GM12873 (cell line): Measurements from ENCODE around the gene WDR77.

Experiments
- TF ChIP-seq, protein P1 (sequence below): IDR thresholded peaks from 2 replicates; pipeline ENCODE4 v1.5.1; 2012; ENCODE audit warnings: low read depth, mild to moderate bottlenecking, moderate library complexity, low read length, control low read depth; ENCODE audit not compliant: insufficient read depth; ENCODE audit errors: missing control alignments

Gene WDR77

DNA sequence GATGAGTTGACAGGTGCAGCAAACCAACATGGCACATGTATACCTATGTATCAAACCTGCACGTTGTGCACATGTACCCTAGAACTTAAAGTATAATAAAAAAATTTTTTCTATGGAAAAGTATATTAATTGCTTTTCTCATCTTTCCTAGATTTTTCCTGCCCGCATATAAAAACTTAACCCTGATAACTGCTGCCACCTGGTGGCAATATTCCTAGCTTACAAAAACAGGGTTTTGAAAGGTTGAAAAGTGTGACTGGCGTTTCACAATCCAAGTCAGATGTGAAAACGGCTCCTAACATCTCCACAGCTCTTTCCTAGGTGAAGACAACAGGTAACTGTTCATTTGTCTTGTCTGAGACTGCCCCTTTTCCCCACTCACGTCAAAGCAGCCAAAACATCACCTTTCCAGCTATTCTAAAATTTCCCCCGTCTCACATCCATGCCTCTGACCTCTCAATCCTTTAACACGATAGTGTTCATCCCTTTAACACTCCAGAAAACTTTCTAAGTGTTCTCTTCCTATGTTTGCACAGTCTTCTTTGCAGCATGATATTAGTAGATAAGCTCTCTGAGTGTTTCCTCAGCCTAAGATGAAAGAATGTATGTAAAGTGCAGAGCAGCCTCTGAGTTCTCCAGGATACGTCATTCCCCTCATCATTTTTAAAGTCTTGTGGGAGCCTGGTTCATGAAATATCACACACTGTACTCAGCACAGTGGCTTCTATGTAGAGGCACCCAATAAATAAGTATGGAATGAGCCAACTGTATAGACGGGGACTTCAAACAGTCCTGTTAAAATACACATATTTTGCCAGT lies 49.1 kb downstream of the WDR77 start:
- TF ChIP-seq, protein P1, sequence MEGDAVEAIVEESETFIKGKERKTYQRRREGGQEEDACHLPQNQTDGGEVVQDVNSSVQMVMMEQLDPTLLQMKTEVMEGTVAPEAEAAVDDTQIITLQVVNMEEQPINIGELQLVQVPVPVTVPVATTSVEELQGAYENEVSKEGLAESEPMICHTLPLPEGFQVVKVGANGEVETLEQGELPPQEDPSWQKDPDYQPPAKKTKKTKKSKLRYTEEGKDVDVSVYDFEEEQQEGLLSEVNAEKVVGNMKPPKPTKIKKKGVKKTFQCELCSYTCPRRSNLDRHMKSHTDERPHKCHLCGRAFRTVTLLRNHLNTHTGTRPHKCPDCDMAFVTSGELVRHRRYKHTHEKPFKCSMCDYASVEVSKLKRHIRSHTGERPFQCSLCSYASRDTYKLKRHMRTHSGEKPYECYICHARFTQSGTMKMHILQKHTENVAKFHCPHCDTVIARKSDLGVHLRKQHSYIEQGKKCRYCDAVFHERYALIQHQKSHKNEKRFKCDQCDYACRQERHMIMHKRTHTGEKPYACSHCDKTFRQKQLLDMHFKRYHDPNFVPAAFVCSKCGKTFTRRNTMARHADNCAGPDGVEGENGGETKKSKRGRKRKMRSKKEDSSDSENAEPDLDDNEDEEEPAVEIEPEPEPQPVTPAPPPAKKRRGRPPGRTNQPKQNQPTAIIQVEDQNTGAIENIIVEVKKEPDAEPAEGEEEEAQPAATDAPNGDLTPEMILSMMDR, result peak; percentile 59

DNA sequence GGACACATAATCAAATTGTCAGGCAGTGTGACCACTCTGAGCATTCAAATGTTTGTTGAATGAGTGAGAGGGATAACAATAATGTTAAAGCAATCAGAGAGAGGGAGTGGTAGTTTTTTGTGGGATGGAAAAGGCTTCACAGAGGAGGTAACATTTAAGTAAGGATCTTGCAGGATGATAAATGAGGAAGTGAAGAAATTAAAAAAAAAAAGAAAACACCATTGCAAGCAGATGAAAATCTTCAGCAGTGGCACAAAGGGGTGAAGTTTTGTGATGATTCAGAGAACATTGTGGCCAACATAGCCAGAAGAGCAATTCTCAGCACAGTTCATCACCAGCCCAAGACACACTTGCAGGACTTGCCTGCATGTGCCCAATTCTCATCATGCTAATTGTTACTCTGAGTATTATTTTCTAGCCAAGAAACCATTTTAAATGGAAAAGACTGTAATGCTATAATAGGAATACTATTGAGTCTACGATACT lies 56.6 kb downstream of the WDR77 start:
- TF ChIP-seq, protein P1, result no peak

- TF ChIP-seq, protein P1, result no peak
Observed at GRCh38 chr1:111392042-111392441, 57.0 kb downstream of the WDR77 start.
